Memory B cell (primary cell): ENCODE data around the gene SPTB.

Source experiments
- ATAC-seq: fragments of 150-1000 bp; cut with Tn5 transposase; 2 replicates; pipeline ENCODE4 v1.10.0; 2021; ENCODE audit warnings: low read depth, mild to moderate bottlenecking, moderate library complexity
- DNase-seq, 2 donors: peaks; one replicate each; pipeline ENCODE4 v3.0.0; 2022; ENCODE audit warnings: low spot score in 2 of 2
- H3K27ac Mint-ChIP-seq: one replicate; pipeline ENCODE4 v1.8.0; 2022; ENCODE audit warnings: mild to moderate bottlenecking, moderate library complexity, mixed read lengths
- H3K27me3 Mint-ChIP-seq: one replicate; pipeline ENCODE4 v1.8.0; 2022; ENCODE audit warnings: mixed read lengths
- H3K36me3 Mint-ChIP-seq: one replicate; pipeline ENCODE4 v1.8.0; 2022; ENCODE audit warnings: mild to moderate bottlenecking, mixed read lengths
- H3K4me1 Mint-ChIP-seq: one replicate; pipeline ENCODE4 v1.8.0; 2022; ENCODE audit warnings: mixed read lengths
- H3K4me3 Mint-ChIP-seq: one replicate; pipeline ENCODE4 v1.8.0; 2022; ENCODE audit warnings: mild to moderate bottlenecking, moderate library complexity, mixed read lengths
- H3K9me3 Mint-ChIP-seq: one replicate; pipeline ENCODE4 v1.8.0; 2022; ENCODE audit warnings: mixed read lengths

SPTB gene

GRCh38 chr14:64773046-64773445 lies 106.7 kb downstream of the SPTB start:
- H3K4me3 Mint-ChIP-seq: no peak overlapping the region
- no peaks in the 10 kb centered on the region for H3K36me3 Mint-ChIP-seq
- no peak for DNase-seq
- ATAC-seq: no peak
- H3K27me3 Mint-ChIP-seq: peaks cover 3% of the 10 kb centered on the region
- H3K27ac Mint-ChIP-seq: no peak overlapping the region
- H3K4me1 Mint-ChIP-seq: no peaks in the 10 kb centered on the region
- no peaks in the 10 kb centered on the region for H3K9me3 Mint-ChIP-seq

GRCh38 chr14:64772397-64772950 lies 107.2 kb downstream of the SPTB start:
- no peak for ATAC-seq
- no peaks in the 10 kb centered on the region for H3K4me1 Mint-ChIP-seq

GRCh38 chr14:64771161-64771560 lies 108.5 kb downstream of the SPTB start:
- no peaks in the 10 kb centered on the region for H3K36me3 Mint-ChIP-seq
- no peak overlapping the region for H3K27ac Mint-ChIP-seq
- no peak overlapping the region for H3K4me3 Mint-ChIP-seq
- ATAC-seq: no peak
- no peaks in the 10 kb centered on the region for H3K4me1 Mint-ChIP-seq
- no peaks in the 10 kb centered on the region for H3K9me3 Mint-ChIP-seq
- DNase-seq: no peak
- H3K27me3 Mint-ChIP-seq: peaks cover 1% of the 10 kb centered on the region

More at GRCh38 chr14:64772397-64772950, 107.2 kb downstream of the SPTB start:
- Mint-ChIP-seq H3K27me3 (peaks cover 3% of the 10 kb centered on the region), H3K27ac (no peak overlapping the region), H3K36me3 (no peaks in the 10 kb centered on the region), H3K4me3 (no peak overlapping the region), H3K9me3 (no peaks in the 10 kb centered on the region)
- no peak for DNase-seq

GRCh38 chr14:64770751-64771150 lies 109.0 kb downstream of the SPTB start:
- no peak for ATAC-seq
- Mint-ChIP-seq H3K4me3 (no peak overlapping the region), H3K9me3 (no peaks in the 10 kb centered on the region), H3K27ac (no peak overlapping the region), H3K4me1 (peaks cover 4% of the 10 kb centered on the region), H3K36me3 (no peaks in the 10 kb centered on the region), H3K27me3 (peaks cover 4% of the 10 kb centered on the region)
- no peak for DNase-seq

- ATAC-seq (no peak), DNase-seq (no peak)
- peaks cover 6% of the 10 kb centered on the region for H3K27me3 Mint-ChIP-seq
- H3K4me3 Mint-ChIP-seq: no peak overlapping the region
- no peak overlapping the region for H3K27ac Mint-ChIP-seq
- no peaks in the 10 kb centered on the region for H3K9me3 Mint-ChIP-seq
- peaks cover 7% of the 10 kb centered on the region for H3K4me1 Mint-ChIP-seq
- H3K36me3 Mint-ChIP-seq: no peaks in the 10 kb centered on the region
Observed at GRCh38 chr14:64769096-64770020, 110.3 kb downstream of the SPTB start.

GRCh38 chr14:64768401-64769095 lies 111.2 kb downstream of the SPTB start:
- Mint-ChIP-seq H3K27ac (no peak overlapping the region), H3K4me1 (peaks cover 12% of the 10 kb centered on the region), H3K4me3 (no peak overlapping the region), H3K9me3 (no peaks in the 10 kb centered on the region), H3K36me3 (no peaks in the 10 kb centered on the region), H3K27me3 (peaks cover 6% of the 10 kb centered on the region)
- no peak for DNase-seq
- ATAC-seq: no peak

GRCh38 chr14:64767215-64767964 lies 112.3 kb downstream of the SPTB start:
- peaks cover 15% of the 10 kb centered on the region for H3K4me1 Mint-ChIP-seq
- ATAC-seq: no peak

GRCh38 chr14:64766430-64767151 lies 113.1 kb downstream of the SPTB start:
- ATAC-seq (no peak), DNase-seq (no peak)
- Mint-ChIP-seq H3K27ac (no peak overlapping the region), H3K4me1 (peaks cover 15% of the 10 kb centered on the region), H3K27me3 (peaks cover 8% of the 10 kb centered on the region), H3K9me3 (no peaks in the 10 kb centered on the region), H3K4me3 (no peak overlapping the region), H3K36me3 (no peaks in the 10 kb centered on the region)

More at GRCh38 chr14:64767215-64767964, 112.3 kb downstream of the SPTB start:
- H3K36me3 Mint-ChIP-seq: no peaks in the 10 kb centered on the region
- no peak for DNase-seq
- no peak overlapping the region for H3K4me3 Mint-ChIP-seq
- H3K27me3 Mint-ChIP-seq: peaks cover 6% of the 10 kb centered on the region
- H3K9me3 Mint-ChIP-seq: no peaks in the 10 kb centered on the region
- no peak overlapping the region for H3K27ac Mint-ChIP-seq

- Mint-ChIP-seq H3K36me3 (no peaks in the 10 kb centered on the region), H3K27ac (no peak overlapping the region), H3K4me1 (peaks cover 15% of the 10 kb centered on the region), H3K9me3 (no peaks in the 10 kb centered on the region), H3K4me3 (no peak overlapping the region), H3K27me3 (peaks cover 14% of the 10 kb centered on the region)
- no peak for ATAC-seq
- DNase-seq: no peak
Observed at GRCh38 chr14:64765740-64766302, 113.9 kb downstream of the SPTB start.

GRCh38 chr14:64764641-64765520 lies 114.8 kb downstream of the SPTB start:
- no peaks in the 10 kb centered on the region for H3K36me3 Mint-ChIP-seq
- H3K27ac Mint-ChIP-seq: no peak overlapping the region
- H3K27me3 Mint-ChIP-seq: peaks cover 18% of the 10 kb centered on the region
- no peaks in the 10 kb centered on the region for H3K9me3 Mint-ChIP-seq
- peak; percentile 55 to 74 for DNase-seq
- peaks cover 15% of the 10 kb centered on the region for H3K4me1 Mint-ChIP-seq
- H3K4me3 Mint-ChIP-seq: peak overlapping the region; percentile 11
- ATAC-seq: peak; percentile 79

- Mint-ChIP-seq H3K27me3 (peaks cover 21% of the 10 kb centered on the region), H3K27ac (no peak overlapping the region), H3K36me3 (no peaks in the 10 kb centered on the region), H3K4me3 (peak overlapping the region; percentile 11), H3K4me1 (peaks cover 15% of the 10 kb centered on the region), H3K9me3 (no peaks in the 10 kb centered on the region)
- ATAC-seq: peak; percentile 29
- DNase-seq: no peak
Observed at GRCh38 chr14:64763801-64764621, 115.7 kb downstream of the SPTB start.
